DMS79 (cell line): ENCODE measurements around the gene ADGRL3.
"Not testable (repeated sequence)": the region's sequence is repeated elsewhere in the genome, so short reads cannot be mapped to it uniquely, and the experiment has no call there.

ENCODE experiments used
- DNase-seq: peaks from one replicate; lab custom pipeline; 2025; lab: John Stamatoyannopoulos, UW

The ADGRL3 gene

DNA sequence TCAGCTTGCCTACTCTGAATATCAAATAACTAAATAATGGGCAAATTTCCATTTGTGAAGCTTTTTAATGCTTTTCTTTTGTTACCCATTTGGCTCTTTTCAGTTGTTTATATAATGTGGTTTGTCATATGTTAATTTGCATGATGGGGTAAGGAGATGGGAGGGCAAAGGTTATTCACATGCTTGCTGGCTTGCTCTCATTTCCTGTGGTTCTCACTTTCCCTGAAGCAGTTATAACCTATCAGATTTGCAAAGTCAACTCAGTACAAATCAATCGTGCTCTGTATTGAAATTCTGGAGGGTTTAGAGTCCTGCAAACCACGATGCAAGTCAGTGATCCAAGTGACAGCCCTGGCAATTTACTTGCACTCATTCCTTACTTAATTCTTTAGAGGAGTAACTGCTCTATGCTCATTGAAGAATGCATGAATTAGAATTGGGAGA, 711.2 kb downstream of the ADGRL3 start:
- DNase-seq = no peak

- no peak for DNase-seq
These were observed 713.5 kb downstream of the ADGRL3 start for GRCh38 chr4:61913619-61914018.

- DNase-seq = no peak
These were observed 715.4 kb downstream of the ADGRL3 start for GRCh38 chr4:61915501-61915900.

DNA sequence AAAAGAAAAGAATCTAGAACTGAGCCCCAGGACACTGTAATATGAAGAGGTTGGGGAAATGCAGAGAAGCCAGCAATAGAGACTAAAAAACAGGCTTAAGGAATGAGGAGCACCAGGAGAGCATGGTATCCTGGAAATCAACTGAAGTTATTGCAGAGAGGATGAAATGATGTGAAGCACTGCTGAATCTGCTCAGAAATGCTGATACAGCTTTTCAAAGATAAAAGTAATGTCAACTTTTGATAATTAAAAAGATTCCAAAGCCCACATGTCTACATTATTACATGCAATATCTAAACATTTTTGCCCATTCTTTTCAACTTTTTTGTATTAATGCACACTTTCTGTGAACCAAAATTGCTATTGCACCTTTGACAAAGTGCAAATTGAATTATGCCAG, 718.4 kb downstream of the ADGRL3 start:
- DNase-seq = no peak

DNA sequence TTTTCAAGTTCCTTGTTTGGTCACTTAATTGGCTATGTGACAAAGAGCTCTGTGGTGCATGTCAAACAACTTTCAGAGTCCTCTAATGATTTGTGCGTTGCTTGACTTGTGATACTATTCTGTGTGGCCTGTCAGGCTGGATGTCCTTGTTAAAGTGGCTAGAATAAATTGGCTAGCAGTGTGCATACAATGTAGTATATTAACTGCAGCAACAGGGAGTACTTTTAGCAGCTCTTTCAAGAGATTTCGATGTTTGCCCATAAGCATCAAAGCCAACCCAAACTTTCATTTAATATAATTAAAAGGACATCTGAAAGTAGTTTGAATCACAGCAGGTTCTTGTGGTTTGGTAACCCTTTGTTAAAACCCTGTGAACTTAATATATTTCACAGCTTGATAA, 718.9 kb downstream of the ADGRL3 start:
- no peak for DNase-seq

GRCh38 chr4:61919561-61919960, 719.4 kb downstream of the ADGRL3 start:
- no peak for DNase-seq

DNA sequence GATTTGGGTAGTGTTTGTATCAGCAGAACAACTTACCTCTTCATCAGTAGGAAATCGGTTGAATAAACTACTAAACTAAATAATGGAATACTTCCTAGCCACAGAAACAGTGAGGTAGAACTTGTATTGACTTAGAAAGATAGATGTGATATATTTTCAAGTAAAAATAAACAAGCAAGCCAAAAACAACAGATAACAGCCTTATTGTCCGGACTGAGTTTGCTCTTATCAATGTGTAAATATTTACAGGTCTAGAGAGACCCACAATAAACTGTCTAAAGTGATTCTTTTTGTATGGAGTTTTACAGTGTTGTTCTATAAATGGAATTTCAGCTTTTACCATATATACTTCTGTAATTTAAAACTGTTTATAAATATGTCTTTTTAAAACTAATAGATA, 721.8 kb downstream of the ADGRL3 start:
- DNase-seq = no peak

DNA sequence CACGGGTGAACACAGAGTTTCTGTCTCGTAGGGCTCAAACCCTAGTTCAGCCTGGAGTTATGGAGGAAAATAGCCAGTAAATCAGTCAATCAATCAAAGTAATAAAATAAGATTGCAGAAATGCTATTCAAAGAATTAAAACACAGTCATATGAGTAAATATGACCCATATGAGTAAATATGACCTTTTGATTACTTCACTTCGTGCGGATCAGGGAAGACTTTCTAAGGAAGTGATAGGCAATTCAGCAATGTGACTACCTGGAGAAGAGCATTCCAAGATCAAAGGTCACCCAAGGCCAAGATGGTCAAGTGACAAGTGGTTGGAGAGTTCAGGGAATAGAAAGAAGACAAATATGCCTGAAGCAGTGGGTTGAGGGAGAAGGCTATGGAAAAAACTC, 722.6 kb downstream of the ADGRL3 start:
- no peak for DNase-seq

GRCh38 chr4:61923179-61923578, 723.1 kb downstream of the ADGRL3 start:
- DNase-seq = no peak

- no peak for DNase-seq
These were observed 724.0 kb downstream of the ADGRL3 start for GRCh38 chr4:61924131-61924530.

GRCh38 chr4:61933527-61933926, 733.4 kb downstream of the ADGRL3 start:
- no peak for DNase-seq

DNA sequence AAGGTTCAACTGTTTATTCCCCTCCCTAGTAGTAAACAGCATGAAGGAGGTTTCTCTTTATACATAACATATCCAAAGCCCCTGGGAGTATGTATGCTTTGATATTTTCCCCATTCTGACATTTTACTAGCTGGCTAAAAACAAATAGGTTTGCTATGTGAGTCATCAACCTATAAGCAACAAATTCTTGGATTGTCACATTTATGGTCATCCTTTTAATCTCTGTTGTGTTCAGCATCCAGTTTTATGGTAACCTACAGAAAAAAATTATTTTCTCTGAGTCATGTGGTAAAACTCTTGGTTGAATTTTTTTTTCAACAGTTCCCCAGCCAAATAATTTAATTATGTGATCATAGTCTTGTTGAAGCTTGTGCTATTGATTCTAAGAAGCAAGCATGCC, 734.1 kb downstream of the ADGRL3 start:
- DNase-seq = no peak

DNA sequence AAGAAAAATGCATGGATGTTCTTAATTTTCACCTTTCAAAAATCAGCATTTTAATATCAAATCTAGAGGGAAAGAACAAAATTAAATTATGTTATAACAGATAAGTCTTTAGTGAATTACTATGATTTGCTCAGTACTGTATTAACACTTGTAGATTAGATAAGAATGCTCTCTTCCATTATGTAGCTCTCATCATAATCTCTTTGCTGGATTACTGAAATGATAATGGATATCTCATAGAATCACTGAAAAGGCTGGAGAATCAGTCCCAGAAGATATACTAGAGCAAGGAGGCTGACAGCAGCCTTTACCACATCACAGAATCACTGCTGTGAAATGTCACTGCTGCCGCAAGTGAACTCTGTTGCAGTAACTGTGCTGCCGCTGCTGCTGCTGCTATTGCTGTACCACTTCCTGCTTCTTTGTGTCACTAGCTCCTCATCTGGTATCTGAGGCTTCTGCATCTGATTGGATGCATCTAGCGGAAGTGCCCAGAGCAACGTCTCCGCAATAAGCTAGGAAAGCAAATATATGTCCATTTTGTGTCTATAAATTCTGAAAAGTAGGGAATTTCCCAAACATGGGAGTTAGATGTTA, 738.2 kb downstream of the ADGRL3 start:
- no peak for DNase-seq

- no peak for DNase-seq
These were observed 750.5 kb downstream of the ADGRL3 start for GRCh38 chr4:61950625-61951024.

DNA sequence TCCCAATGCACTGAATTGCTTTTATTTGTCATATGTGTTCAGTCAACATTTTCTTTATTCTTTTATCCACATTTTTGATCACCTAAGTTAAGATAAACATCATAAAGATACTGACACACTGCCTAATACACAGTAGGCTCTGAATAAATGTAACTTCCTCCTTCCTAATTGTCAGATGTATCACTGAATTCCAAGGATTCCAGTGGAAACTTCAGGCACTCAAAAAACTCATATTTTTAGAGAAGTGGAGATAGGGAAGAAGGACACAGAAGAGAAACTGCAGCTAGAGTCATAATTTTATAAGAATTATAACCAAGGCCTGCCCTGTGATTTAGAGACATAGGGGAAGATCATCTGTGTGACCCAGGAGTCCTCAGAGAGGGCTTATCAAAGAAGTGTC, 753.3 kb downstream of the ADGRL3 start:
- DNase-seq = no peak

GRCh38 chr4:61958591-61958990, 758.5 kb downstream of the ADGRL3 start:
- no peak for DNase-seq

GRCh38 chr4:61959087-61959486, 759.0 kb downstream of the ADGRL3 start:
- no peak for DNase-seq

DNA sequence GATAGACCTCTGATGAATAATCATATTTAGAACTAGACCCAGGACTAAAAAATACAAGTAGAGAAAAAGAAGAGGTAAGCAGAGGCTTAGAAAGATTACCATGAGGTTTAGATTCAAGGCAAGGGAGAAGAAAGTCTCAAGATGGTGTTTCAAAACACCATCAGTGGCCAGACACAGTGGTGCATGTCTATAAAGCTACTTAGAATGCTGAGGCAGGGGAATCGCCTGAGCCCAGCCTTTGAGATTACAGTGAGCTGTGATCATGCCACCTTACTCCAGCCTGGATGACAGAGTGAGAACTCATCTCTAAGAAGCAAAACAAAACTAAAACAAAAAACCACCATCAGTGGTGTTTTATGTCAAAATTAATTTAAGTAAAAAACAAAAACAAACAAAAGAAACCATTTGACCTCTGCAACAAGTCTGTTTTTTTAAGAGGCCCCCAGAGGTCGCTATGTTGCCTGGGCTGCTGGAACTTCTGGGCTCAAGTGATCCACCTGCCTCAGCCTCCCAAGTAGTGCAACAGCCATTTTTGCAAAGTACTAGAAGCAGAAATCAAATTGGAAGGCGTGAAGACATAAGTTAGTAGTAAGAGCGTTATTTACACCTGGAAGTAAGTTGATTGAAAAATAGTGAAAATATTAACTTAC, 784.3 kb downstream of the ADGRL3 start:
- DNase-seq = no peak

DNA sequence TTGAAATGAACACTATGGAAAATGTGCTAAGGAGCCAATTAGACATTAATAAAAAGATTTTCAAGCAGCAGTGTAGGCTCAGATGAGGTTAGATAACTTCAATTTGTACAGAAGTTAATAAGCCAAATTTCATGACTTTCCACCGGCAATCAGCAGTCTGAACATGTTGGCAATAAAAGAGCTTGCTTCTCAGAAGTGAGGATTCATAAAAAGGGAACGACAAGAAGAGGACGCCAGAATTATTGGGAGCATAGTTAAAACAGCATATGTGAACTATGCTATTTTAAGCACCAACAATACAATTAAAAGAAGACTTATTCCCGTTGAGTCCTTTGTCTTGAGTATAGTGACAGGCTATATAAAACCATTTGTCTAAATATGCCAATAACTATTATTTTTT, 785.3 kb downstream of the ADGRL3 start:
- no peak for DNase-seq

DNA sequence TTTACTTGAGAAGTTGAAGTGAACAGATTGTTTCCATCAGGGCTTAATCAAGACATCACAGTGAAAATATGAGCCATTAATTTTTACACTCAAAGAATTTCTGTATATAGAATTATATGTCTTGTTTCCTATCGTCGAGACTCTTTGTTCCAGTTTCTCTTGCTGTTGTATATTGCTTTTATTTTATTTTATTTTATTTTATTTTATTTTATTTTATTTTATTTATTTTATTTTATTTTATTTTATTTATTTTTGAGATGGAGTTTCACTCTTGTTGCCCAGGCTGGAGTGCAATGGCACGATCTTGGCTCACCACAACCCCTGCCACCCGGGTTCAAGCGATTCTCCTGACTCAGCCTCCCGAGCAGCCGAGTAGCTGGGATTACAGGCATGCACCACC, 786.8 kb downstream of the ADGRL3 start:
- not testable (repeated sequence) for DNase-seq

GRCh38 chr4:61992351-61992750, 792.2 kb downstream of the ADGRL3 start:
- DNase-seq = no peak

GRCh38 chr4:61994036-61994435, 793.9 kb downstream of the ADGRL3 start:
- DNase-seq = no peak

DNA sequence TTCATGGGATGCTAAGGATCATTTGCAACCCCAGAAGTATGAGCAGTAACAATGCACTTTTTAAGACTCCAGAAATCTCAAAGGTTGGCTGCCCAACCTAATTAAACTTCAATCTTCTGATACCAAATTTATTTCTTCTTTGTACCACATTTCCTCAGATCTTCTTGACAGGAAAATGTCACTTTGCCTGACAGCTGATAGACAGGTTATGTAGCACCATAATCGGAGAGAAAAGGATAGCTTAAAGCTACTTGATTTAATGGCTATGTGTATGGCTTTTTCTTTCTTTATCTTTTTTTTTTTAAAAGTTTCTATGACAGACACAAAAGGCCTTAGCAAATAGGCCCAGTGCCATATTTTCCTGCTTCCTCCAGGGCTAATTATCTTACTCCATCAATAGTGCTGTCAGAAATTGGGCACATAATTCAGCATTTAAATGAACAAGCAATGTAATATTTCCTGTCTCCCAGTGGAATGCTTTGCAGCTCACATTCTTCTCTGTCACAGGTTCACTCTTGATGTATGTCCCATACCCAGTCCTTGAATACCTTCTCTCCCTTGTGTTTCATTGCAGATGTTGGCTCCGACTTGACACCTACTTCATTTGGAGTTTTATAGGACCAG, 795.7 kb downstream of the ADGRL3 start:
- no peak for DNase-seq

GRCh38 chr4:61996943-61997342, 796.8 kb downstream of the ADGRL3 start:
- DNase-seq = no peak
